ENCODE measurements around the gene RNASE4. TPM values are rescaled to one million over a fixed set of nuclear protein-coding genes. Genes with fewer than 3 reads are reported as not detected.

The RNASE4 gene
- total RNA-seq, 1 experiment from 2014 or later = not detected

DNA sequence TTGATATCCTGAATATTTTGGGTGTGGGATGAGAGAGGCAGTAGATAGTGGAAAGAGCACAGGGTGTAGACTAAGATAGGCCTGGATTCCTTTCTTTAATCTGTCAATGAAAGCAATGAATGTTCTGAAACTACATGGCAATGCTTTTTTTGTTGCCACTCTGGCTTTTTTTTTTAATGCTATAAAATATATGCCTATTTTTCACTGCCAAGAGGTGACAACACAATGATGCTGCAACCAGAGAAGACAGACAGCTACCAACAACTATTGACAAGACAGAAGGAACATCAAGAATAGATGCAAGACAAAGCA, 13.6 kb downstream of the RNASE4 start:
- Histone ChIP-seq H2BK12ac (ENCODE audit: insufficient read length, low read depth, low read length) (no peak overlapping the region), H2BK20ac (ENCODE audit: low read depth, low read length, poor library complexity, severe bottlenecking) (no peak overlapping the region), H2BK5ac (ENCODE audit: insufficient read length, low read length) (no peak overlapping the region), H3K4ac (ENCODE audit: low read depth, low read length) (no peak overlapping the region), H3K14ac (ENCODE audit: insufficient read depth, low read length) (no peak overlapping the region), H3K27me3 (ENCODE audit: insufficient read depth, low read length) (no peaks in the 10 kb centered on the region), H3K9me3 (ENCODE audit: control insufficient read depth, low read depth, low read length) (no peaks in the 10 kb centered on the region), H2AK5ac (ENCODE audit: insufficient read length, low read length) (no peak overlapping the region), H3K23me2 (ENCODE audit: insufficient read length, low read depth, low read length, poor library complexity, severe bottlenecking) (no peaks in the 10 kb centered on the region), H3K27ac (ENCODE audit: insufficient read length, low read depth, low read length) (no peak overlapping the region), H4K8ac (replicated peaks; ENCODE audit: insufficient read length, low read depth, low read length) (no peak overlapping the region), H3K56ac (ENCODE audit: insufficient read length, low read depth, low read length) (no peak overlapping the region), H3K4me1 (ENCODE audit: insufficient read depth, low read length) (no peaks in the 10 kb centered on the region), H4K5ac (ENCODE audit: insufficient read length, low read depth, low read length) (no peak overlapping the region), H3K79me1 (ENCODE audit: insufficient read depth, low read depth, low read length, poor library complexity, severe bottlenecking) (no peaks in the 10 kb centered on the region), H3K4me2 (ENCODE audit: insufficient read depth, insufficient read length, low read length) (no peak overlapping the region), H3T11ph (ENCODE audit: low read length) (no peak overlapping the region), H3K18ac (ENCODE audit: insufficient read length, low read depth, low read length) (no peak overlapping the region), H4K20me1 (ENCODE audit: control insufficient read depth, insufficient read depth, insufficient read length) (no peaks in the 10 kb centered on the region), H3K9ac (ENCODE audit: extremely low read depth, insufficient read length, low read length) (no peak overlapping the region), H2AFZ (ENCODE audit: low read length) (no peak overlapping the region), H3K23ac (ENCODE audit: insufficient read length, low read depth, low read length) (no peak overlapping the region), H2BK120ac (ENCODE audit: low read depth, low read length, poor library complexity, severe bottlenecking) (no peak overlapping the region), H4K91ac (ENCODE audit: insufficient read length, low read depth, low read length) (no peak overlapping the region), H2BK15ac (ENCODE audit: low read depth, low read length) (no peak overlapping the region), H3K79me2 (ENCODE audit: insufficient read depth, low read length) (no peaks in the 10 kb centered on the region)
- TF ChIP-seq CTCF (conservative IDR thresholded peaks at IDR 0.05) = peak; percentile 12; the same call in 1 of the 3 replicates
- Mint-ChIP-seq H3K4me3 (no peak overlapping the region), H3K27ac (no peak overlapping the region), H3K36me3 (ENCODE audit: insufficient read depth in 1 of 3, low read depth in 3 of 3) (peaks cover 0 to 7% (median 0%) of the 10 kb centered on the region in 3 experiments; a peak in 3 of 7 replicates), H3K4me1 (peaks cover 8 to 10% of the 10 kb centered on the region in 2 experiments; a peak in 3 of 4 replicates), H3K9me3 (no peaks in the 10 kb centered on the region; a peak in 2 of 5 replicates), H3K27me3 (ENCODE audit: low read depth) (no peaks in the 10 kb centered on the region)
- no peak for DNase-seq
